NCI-H1092 (cell line): ENCODE data around the gene PIM3.

Experiments
- DNase-seq: peaks from one replicate; lab custom pipeline; 2025; lab: John Stamatoyannopoulos, UW

Gene PIM3

DNA sequence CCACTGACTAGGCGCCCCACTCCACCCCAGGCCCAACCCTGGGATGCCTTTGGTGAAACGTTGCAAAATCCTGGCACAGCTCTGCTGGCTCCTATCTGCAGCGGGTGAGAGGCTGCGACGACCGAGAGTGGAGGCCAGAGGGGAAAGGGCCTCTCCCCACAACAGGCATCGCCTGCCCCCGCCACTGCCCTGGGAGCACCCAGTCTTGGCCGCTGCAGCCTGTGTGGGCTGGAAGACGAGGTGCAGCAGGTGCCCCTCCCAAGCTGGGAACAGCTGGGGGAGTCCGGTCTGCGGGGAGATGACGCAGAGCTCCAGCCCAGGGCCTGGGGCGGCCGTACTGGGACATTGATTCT, 4.2 kb upstream of the PIM3 start:
- no peak for DNase-seq

DNA sequence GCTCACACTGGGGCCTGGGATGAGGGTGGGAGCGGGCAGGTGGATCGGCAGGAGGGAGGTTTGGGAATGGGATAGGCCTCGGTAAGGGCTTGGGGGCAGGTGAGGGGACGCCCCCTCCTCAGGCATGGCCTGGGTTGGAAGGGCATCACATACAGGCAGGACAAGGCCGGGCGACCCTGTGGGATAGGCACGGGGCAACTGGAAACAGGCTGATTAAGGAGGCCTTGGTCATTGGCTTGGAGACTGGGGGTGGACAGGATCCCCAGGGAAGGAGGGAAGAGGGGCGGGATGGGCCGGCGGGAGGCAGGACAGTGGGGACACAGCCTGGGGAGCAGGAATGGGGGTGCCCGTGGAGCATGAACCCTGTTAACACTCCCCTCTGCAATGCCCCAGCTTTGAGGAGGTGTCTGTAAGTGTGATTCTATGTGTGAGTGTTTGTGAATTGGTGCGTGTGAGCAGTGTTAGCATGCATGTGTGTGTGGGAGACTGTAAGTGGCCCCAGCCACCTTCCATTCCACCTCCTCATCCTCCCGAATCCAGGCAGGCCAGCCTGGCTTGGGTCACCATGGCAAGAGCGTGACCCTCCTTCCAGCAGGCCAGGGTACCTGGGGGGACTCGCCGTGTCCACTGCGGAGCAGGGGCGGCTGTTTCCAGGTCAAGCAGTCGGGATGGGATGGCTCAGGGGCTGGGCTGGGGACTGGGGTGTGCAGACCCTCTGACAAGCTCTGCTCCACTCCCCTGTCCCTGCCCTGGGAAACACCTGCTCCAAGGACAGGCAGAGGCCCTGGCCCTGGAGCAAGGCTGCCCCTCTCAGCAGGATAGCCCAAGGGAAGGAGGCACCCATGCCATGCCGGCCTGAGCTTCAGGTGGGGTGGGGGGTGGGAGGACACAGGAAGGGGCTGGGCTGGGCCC, 3.4 kb upstream of the PIM3 start:
- no peak for DNase-seq

DNA sequence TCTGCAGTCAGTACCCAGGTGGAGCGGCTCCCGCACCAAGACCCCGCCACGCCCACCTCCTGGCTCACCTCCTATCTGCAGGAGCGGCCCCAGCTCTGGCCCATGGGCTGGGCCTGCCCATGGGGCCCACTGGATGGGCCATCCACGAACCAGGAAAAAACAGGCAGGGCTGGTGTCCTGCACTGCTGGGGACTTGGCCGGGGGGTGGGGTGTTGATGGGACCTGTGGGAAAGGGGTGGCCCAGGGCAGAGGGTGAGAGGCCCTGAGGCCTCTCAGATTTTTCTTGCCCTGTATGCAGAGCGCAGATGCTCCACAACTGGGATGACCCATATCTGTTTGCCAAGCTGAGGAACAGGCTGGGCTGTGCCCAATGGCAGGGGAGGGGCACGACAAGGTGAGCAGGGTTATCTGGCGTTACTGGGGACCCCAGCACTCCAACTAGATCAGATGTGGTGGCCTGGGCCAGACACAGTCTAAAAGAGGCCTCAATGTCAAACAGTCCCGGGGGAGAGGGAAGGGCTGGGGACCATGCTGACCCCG, 2.7 kb upstream of the PIM3 start:
- DNase-seq = no peak

DNA sequence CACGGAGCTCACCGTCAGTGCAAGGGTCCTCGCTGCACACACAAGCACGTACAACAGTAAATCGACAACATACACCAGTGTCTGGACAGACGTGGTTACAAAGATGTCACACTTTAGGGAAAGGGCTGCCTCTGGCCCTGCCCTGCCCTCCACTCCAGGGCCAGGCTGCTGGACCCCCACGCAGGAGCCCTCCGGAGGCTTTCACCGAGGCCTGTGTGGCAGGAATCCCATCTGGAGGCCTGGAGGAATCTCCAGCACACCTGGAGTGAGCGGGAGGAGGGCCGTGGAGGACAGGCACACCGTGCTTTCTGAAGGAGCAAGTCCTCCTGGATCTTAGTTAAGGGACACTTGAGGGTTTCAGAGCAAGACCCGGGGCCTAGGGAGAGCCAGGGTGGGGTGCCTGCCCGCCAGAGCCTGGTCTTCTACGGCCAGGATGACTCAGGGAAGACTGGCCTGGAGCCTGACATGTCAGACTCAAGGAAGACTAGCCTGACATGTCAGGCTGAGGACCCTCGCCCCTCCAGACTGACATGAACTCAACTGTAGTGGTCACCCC, 2.1 kb upstream of the PIM3 start:
- no peak for DNase-seq

DNA sequence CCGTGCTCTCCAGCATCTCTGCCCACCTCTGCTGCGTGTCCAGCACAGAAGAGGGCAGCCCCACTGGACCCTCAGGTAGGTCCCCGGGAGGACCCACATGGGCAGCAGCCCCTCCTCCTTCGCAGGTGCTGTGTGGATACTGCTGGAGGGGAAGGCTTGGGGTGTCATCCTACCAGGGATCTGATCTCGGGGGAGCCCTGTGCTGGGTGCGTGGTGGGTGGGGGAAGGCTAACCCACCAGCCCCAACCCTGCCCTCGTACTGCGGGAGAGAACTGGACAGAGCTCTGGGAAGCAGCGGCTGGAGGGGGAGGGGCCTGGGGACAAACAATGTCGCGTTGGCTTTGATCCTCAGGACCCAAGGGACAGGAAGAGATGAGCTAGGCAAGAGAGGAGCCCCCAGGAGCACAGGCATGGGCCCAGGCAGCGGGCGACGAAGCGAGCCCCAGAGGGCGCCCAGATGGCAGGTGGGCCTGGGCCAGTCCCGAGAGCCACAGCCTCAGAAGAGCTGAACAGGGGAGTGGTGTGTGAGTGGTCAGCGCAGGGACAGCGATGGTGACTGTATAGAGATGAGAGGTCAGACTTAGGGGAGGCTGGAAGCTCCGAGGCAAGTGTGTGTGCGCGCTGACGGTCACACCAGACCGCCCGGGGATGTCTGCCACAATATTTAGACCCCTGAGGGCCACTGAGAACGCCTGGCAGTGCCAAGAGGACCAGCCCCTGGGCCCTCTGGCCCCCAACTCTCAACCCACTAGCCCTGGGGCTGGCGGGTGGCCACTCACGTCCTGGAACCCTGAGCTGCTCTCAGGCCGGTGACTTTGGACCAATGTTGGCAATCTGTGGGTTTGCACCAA, 1.4 kb upstream of the PIM3 start:
- DNase-seq = no peak

DNA sequence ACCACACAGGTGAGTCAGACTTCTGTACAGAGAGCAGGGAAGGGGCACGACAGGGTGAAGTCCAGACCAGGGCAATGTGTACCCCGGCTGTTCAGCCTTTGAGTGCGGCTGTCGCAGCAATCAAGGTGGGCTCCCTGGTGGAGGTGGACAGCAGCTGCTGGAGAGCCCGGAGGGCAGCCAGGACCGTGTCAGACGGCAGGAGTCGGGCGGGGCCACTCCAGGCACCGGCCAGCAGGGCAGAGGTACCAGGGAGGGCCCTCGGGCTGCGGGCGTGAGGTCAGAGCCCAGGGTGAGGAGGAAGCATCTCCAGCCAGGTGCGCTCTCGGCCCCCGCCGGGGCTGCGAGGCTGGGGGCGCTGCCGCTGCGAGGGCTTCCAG, 802 bp upstream of the PIM3 start:
- DNase-seq = no peak

DNA sequence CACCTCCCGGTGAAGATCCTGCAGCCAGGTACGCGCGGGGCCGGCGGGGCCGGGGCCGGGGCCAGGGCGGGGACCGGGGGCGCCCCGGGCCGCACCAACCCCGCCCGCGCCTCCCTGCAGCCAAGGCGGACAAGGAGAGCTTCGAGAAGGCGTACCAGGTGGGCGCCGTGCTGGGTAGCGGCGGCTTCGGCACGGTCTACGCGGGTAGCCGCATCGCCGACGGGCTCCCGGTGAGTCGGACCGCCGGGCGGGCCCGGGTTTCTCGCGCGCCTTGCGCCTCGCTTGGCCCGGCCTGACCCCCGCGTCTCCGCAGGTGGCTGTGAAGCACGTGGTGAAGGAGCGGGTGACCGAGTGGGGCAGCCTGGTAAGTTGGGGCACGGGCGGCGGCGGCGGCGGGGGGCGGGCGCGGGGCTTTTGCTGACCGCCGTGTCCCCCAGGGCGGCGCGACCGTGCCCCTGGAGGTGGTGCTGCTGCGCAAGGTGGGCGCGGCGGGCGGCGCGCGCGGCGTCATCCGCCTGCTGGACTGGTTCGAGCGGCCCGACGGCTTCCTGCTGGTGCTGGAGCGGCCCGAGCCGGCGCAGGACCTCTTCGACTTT, 531 bp downstream of the PIM3 start:
- DNase-seq = no peak

DNA sequence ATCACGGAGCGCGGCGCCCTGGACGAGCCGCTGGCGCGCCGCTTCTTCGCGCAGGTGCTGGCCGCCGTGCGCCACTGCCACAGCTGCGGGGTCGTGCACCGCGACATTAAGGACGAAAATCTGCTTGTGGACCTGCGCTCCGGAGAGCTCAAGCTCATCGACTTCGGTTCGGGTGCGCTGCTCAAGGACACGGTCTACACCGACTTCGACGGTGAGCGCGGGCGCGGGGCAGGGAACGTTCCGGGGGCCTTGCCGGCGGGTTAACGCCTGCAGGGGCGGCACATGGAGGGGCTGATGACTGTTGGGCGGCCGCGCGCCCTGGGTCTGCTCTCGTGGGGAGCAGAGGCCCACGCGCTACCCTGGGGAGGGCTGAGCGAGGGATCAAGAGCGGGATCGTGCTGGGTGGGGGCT, 1.0 kb downstream of the PIM3 start:
- DNase-seq = no peak

DNA sequence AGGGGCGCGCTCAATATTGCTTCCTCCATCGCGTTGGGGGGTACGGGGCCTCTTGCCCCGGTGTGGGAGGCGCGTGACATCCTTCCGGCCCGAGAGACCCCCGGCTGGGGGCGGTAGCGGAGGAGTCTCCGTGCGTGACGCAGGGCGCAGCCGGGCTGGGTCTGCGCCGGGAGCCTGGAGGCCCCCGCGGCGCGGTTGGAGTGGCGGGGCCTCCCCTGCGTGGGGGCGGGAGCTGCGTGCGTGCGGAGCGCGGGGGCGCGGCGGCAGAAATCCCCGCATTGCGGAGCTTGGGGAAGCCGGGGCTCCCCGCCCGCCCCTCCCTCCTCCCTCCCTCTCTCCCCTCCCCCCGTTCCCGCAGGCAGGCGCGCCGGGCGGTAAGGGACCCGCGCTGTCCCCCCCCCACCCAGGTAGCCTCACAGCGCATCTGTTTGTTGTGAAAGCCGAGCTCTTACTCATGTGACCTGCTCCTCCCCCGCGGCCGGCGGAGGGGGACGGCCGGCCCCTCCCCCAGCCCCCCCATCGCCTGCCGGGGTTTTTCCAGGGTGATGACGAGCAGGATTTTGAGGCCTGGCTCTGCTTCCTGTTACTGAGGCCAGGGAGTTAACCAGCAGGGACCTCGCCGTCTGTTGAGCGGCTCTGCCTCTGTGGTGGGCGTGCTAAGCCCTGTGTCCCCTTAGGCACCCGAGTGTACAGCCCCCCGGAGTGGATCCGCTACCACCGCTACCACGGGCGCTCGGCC, 1.6 kb downstream of the PIM3 start:
- peak; percentile 5 for DNase-seq

DNA sequence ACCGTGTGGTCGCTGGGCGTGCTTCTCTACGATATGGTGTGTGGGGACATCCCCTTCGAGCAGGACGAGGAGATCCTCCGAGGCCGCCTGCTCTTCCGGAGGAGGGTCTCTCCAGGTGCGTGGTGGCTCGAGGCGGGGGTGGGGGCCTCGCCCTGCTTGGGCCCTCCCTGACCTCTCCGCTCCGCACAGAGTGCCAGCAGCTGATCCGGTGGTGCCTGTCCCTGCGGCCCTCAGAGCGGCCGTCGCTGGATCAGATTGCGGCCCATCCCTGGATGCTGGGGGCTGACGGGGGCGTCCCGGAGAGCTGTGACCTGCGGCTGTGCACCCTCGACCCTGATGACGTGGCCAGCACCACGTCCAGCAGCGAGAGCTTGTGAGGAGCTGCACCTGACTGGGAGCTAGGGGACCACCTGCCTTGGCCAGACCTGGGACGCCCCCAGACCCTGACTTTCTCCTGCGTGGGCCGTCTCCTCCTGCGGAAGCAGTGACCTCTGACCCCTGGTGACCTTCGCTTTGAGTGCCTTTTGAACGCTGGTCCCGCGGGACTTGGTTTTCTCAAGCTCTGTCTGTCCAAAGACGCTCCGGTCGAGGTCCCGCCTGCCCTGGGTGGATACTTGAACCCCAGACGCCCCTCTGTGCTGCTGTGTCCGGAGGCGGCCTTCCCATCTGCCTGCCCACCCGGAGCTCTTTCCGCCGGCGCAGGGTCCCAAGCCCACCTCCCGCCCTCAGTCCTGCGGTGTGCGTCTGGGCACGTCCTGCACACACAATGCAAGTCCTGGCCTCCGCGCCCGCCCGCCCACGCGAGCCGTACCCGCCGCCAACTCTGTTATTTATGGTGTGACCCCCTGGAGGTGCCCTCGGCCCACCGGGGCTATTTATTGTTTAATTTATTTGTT, 2.4 kb downstream of the PIM3 start:
- DNase-seq = no peak

DNA sequence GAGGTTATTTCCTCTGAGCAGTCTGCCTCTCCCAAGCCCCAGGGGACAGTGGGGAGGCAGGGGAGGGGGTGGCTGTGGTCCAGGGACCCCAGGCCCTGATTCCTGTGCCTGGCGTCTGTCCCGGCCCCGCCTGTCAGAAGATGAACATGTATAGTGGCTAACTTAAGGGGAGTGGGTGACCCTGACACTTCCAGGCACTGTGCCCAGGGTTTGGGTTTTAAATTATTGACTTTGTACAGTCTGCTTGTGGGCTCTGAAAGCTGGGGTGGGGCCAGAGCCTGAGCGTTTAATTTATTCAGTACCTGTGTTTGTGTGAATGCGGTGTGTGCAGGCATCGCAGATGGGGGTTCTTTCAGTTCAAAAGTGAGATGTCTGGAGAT, 3.1 kb downstream of the PIM3 start:
- DNase-seq = no peak

DNA sequence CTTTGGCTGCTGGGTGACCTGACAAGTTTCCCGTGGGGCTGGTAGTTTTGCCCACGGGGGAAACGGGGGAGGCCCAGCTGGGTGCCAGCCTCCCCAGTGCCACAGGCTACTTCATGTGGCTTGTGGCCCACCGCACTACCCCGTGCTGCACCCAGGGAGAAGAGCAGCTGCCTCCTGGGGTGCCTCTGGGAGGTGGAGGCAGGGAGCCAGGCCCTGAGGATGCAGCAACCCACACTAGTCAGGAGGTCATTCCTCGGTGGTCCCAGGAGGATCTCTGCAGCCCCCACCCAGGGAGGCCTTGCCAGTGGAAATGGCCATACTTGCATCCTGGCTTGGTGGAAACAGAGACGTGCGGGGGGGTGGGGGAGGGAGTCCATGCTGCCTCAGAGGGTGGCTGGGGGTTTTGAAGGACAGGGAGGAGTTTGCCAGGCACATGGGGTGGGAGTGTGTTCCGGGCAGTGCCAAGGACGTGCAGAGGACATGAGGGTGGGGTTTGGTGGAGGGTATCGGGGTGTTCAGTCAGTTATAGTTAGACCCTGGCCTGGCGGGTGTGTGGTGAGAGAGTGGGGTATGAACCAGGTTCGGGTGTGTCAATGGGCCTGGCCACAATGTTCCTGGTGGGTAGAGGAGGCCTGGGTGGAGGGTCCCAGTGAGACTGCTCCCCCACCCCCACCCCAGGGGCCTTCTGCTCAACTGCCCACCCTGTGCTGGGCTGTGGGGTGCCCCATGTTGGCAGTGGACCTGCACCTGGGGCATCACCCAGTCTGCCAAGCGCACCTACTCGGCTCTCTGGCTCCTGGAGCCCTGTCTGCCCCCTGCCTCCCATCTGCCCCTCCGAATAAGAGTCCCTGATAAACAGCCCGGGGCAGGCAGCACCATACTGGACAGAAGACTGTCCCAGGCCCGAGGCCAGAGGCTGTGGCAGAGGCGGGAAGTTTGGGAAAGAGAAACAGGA, 3.8 kb downstream of the PIM3 start:
- DNase-seq = no peak

DNA sequence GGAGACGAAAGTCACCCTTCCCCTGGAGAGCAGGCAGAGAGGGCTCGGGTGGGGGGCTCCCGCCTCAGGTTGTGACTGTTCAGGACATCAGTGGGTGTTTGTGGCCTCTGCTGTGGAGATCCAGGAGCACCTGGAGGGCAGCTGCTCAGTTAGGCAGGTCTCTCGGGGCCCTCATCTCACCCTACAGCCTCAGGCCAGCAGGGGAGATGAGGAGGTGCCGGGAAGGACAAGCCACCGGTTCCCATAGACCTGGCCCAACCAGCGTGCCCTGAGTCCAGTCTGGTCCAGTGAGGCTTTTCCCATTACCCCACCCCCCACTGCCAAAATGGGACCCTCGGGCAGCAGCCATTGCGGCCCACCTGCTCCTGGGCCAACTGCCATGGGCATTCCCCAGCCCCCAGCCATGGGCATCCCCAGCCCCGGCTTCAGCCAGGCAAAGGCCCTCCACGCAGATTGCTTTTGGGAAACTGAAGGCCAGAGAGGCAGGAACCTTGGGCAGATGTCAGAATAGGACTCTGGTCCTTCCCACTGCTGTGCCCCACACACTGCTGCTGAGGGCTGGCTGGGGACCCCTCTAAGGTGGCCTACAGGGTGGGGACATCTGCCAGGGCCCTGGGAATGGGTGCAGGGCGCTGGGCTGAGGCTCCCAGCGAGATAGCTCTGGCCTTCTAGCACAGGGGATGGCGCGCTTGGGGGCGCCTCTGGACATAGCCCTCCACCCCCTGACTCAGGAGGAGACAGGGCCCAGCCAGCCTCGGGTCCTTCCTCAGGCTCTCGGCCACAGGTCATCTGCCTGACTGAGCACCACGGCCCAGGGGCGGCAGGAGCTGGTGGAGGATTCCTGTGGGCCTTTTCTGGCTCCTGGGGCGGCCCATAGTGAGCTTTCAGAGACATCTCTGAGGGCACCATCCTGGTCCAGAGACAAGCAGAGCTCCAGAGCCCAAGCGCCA, 4.8 kb downstream of the PIM3 start:
- no peak for DNase-seq

DNA sequence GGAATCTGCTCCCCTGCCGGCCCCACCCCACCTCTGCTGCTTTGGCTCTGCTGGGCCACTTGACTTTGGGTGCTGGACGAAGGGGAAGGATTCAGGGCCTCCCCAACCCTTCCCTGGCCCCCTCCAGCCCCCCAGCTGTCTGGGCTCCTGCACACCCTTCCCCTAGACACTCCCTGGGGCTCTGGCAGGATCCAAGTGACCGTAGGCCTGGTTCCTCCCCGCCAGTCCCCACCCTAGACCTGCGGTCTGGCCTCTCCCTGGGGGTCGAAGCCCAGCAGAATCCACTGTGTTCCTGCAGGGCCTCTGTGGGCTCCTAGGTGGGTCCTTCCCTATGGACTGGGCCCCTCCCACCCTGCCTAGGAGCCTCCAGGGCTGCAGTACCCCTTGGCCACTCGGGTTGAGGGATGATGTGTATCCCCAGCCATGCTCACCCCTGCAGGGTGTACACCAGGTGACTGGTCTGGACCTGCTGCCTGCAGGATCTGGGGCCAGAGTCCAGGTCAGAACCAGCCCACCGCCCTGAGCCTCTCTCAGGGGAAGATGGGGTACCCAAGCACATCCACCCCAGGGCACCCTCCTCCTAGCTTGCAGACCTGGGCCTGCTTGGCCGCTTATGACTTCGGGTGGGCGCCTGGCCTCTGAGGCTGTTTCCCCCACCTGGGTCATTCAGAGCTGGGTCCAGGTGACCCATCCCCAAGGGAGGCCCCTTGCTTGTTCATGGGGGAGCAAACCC, 5.6 kb downstream of the PIM3 start:
- no peak for DNase-seq

DNA sequence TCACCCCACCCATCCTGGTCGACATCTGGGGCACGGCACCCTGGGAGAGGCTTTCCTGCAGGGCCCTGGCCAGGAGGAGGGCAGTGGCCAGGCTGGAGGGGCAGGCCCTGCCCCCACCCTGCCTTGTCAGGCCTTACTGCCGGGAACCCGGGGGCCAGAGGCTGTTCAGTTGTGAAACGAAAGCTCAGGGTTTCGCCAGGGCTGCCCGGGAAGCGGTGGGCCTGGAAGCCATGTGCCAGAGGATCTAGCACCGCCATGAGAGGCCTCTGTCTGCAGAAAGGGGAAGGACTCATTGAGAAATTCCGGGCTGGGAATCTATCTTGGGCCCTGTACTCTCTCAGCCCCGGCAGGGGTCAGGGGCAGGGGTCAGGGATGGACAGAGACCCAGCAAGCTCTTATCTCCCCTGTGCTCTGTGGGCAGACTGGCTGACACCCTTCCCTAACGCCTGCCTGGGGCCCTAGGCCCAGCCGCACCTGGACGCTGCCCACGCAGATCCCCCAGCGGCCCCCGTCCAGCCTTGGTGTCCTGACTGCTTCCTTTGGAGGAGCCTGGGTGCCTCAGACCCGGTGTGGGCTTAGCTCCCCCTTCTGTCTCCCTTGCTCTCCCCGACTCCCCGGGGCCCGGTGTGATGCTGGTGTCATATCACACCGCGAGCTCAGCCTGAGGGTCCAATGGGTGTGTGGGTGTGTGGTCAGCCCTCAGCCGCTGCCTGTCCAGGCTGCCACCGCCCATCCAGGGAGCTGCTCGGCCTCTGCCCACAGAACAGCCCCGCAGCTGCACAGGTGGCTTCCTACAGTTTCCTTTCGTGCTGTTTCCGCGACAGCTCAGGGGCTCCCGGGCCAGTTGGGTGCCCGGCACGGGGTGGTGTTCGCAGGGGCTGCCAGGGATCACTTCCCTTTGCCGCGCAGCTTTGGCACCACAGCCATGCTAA, 6.5 kb downstream of the PIM3 start:
- DNase-seq = no peak

DNA sequence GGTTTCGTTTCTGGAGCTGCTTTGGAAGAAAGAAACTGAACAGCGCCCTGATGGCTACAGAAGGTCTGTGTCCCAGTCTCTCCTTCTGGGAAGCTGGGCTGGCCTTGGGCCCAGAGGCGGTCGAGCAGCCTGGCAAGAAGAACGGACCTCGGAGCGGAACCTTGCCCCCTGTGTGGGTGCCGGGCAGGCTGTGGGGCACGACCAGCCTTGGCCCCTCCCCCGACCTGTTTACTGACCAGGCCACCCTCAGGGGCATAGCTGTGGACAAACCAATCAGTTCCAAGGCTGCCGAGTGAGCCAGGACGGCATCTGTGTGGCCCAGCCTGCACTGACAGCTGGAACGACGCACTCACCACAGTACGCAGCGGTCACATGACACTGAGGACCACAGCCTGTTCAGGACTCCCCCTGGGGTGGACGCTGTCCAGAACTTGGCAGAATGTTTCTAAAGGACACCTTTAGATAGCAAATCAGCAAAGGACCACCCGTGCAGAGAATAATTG, 7.2 kb downstream of the PIM3 start:
- DNase-seq = no peak
